A549 (cell line): ENCODE results near the gene SENP6.

Source experiments
- JUNB ChIP-seq: fragments of >200 bp; sonication (Bioruptor Twin); formaldehyde crosslinking; IDR thresholded peaks from 2 replicates; pipeline ENCODE4 v1.6.1; 2016
- POLR2A ChIP-seq: IDR thresholded peaks from 2 replicates; pipeline ENCODE4 v1.6.1; 2012; ENCODE audit warnings: mild to moderate bottlenecking, low read length

DNA sequence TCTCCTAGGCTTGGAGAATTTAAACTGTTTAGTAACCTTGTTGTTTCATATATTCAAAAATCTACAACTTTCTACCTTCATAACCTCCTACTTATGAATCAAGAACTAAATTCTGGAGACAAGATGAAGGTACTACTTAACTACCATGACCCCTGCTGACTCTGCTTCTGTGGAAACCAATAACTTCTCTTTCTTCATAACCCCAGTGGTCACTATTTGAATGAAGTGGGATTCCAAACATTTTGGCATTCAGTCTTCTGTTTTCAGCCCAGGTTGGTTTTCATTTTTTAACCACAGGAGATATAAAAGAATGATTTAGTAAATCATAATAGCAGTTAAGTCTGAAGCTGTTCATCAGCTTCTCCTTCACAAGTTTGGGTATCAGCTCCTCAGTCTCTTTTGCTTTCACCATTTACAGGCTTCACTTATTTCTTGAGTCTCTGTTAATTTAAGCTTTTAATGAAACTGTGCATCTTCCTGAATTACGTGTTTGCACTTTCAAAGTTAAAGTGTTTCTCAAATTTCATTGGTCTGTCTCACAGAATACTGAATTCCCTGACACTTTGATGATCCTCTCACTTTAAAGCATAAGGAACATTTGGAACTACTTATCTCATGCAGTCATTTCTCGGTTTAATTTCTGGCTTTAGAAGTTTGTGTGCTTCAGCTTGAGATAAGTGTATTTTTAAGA, 9.5 kb downstream of the SENP6 start:
- TF ChIP-seq POLR2A (no peak), JUNB (no peak)
